GM12878 (cell line): ENCODE measurements around the gene SLC22A23. TPM values are rescaled to one million over a fixed set of nuclear protein-coding genes. Genes with fewer than 3 reads are reported as not detected.

Experiments used
- ATAC-seq: fragments of 200-7000 bp; cut with Tn5 transposase; 3 replicates; pipeline ENCODE4 v1.9.1; 2020; ENCODE audit warnings: mild to moderate bottlenecking, moderate library complexity
- BruUV-seq: library from RNA; stranded (reverse); fragments of 400-500 nt; replicated peaks from 2 replicates; lab custom pipeline; 2021; lab: Mats Ljungman, UMichigan
- CTCF ChIA-PET: fragments of 300-600 bp; sonication (Branson Sonifier 250); formaldehyde crosslinking; extraction: SDS; loops from one replicate; lab custom pipeline; 2021; ENCODE audit warnings: inconsistent platforms; lab: Yijun Ruan, JAX
- POLR2A ChIA-PET: fragments of 350-600 bp; formaldehyde crosslinking; extraction: SDS; loops from one replicate; lab custom pipeline; 2021; ENCODE audit warnings: inconsistent platforms; lab: Charles Lee
- RAD21 ChIA-PET: fragments of 300-600 bp; sonication (Branson Sonifier 250); formaldehyde crosslinking; loops from one replicate; lab custom pipeline; 2023; ENCODE audit warnings: antibody characterized with exemption; ENCODE audit not compliant: unreplicated experiment; lab: Charles Lee
- SMC1A ChIA-PET: fragments of 300-600 bp; sonication (Branson Sonifier 250); formaldehyde crosslinking; loops from one replicate; lab custom pipeline; 2023; ENCODE audit not compliant: unreplicated experiment, uncharacterized antibody; lab: Charles Lee
- DNase-seq: peaks from one replicate; pipeline ENCODE4 v3.0.0-alpha.2; 2011; ENCODE audit warnings: low read depth, low spot score
- FAIRE-seq: peaks from 3 replicates; lab custom pipeline; 2011; peaks lifted over from hg19 to GRCh38; lab: Jason Lieb, UNC
- H2AFZ ChIP-seq: 2 replicates; pipeline ENCODE4 v1.6.0; 2011; ENCODE audit warnings: low read depth, low read length, control low read depth; ENCODE audit not compliant: control insufficient read depth
- H3K27ac ChIP-seq: 2 replicates; pipeline ENCODE4 v1.5.1; 2011; ENCODE audit warnings: control low read depth; ENCODE audit not compliant: control insufficient read depth, insufficient read depth
- H3K27me3 ChIP-seq, 2 experiments: replicated peaks in 1 of 2; 2 replicates each; pipeline versions ENCODE4 v1.6.0 to v1.6.1; 2011; ENCODE audit warnings: low read length in 1 of 2; ENCODE audit not compliant: control insufficient read depth in 2 of 2, insufficient read depth in 2 of 2
- H3K36me3 ChIP-seq, 2 experiments: 2 replicates each; pipeline ENCODE4 v1.5.1; 2011; ENCODE audit warnings: low read length in 1 of 2; ENCODE audit not compliant: control insufficient read depth in 2 of 2, insufficient read depth in 2 of 2
- H3K4me1 ChIP-seq: 2 replicates; pipeline ENCODE4 v1.6.1; 2011; ENCODE audit warnings: mild to moderate bottlenecking, low read length, moderate library complexity, mixed read lengths; ENCODE audit not compliant: control insufficient read depth, insufficient read depth
- H3K4me2 ChIP-seq: 2 replicates; pipeline ENCODE4 v1.6.0; 2011; ENCODE audit warnings: control low read depth; ENCODE audit not compliant: control insufficient read depth, insufficient read depth
- H3K4me3 ChIP-seq: fragments of 200-600 bp; sonication (generic); 2 replicates; pipeline ENCODE4 v1.5.1; 2016
- H3K79me2 ChIP-seq: 2 replicates; pipeline ENCODE4 v1.6.0; 2011; ENCODE audit warnings: low read length; ENCODE audit not compliant: control insufficient read depth, insufficient read depth
- H3K9ac ChIP-seq: 2 replicates; pipeline ENCODE4 v1.8.0; 2011; ENCODE audit warnings: low read length, control low read depth, mixed read lengths; ENCODE audit not compliant: control insufficient read depth, insufficient read depth
- H3K9me3 ChIP-seq: replicated peaks from 3 replicates; pipeline ENCODE4 v1.5.1; 2011; ENCODE audit warnings: mild to moderate bottlenecking, low read length; ENCODE audit not compliant: control insufficient read depth, insufficient read depth
- H4K20me1 ChIP-seq: 2 replicates; pipeline ENCODE4 v1.6.0; 2011; ENCODE audit not compliant: control insufficient read depth, insufficient read depth
- BRCA1 ChIP-seq: IDR thresholded peaks from 2 replicates; pipeline ENCODE4 v1.6.1; 2011; ENCODE audit warnings: low read depth, low read length, improper control_type of control experiment
- CEBPB ChIP-seq, 2 experiments: fragments of 150-350 bp in 1 of 2; IDR thresholded peaks; 2 replicates each; pipeline ENCODE4 v1.6.1; 2012 to 2014; ENCODE audit warnings: low read depth in 2 of 2, low read length in 2 of 2, borderline replicate concordance in 1 of 2, inconsistent platforms in 1 of 2
- FOXM1 ChIP-seq: IDR thresholded peaks from 2 replicates; pipeline ENCODE4 v1.6.1; 2012; ENCODE audit warnings: low read depth, mild to moderate bottlenecking, inconsistent platforms, low read length, moderate library complexity
- IRF4 ChIP-seq: IDR thresholded peaks from 2 replicates; pipeline ENCODE4 v1.6.1; 2011; ENCODE audit warnings: low read depth, low read length
- ZNF217 ChIP-seq: fragments of 450-650 bp; IDR thresholded peaks from 2 replicates; pipeline ENCODE4 v1.6.1; 2017; ENCODE audit warnings: antibody characterized with exemption, mild to moderate bottlenecking
- WGBS: methylation state at CpG from one replicate; pipeline ENCODE4 v1.1.6; 2016; ENCODE audit warnings: low lambda C conversion rate; ENCODE audit not compliant: insufficient replicate concordance, insufficient coverage; ENCODE audit errors: missing lambda C conversion rate; 5-methylcytosine and 5-hydroxymethylcytosine counted together
- in situ Hi-C: fragments of 300-500 bp; cut with MboI; formaldehyde crosslinking; loops from 9 replicates; pipeline ENCODE4 v1.14.3; 2018; ENCODE audit warnings: mixed read lengths
- intact Hi-C: fragments of 100-400 bp; cut with micrococcal nuclease; formaldehyde crosslinking; loops from one replicate; pipeline ENCODE4 v1.14.2; 2022; ENCODE audit not compliant: unreplicated experiment
- polyA plus RNA-seq, 11 experiments: library from polyadenylated mRNA; depleted of rRNA in 4 of 11; unstranded in 6 of 11; stranded (reverse) in 5 of 11; fragments of >200 nt; fragmentation: Nextera tagmentation in 4 of 11; fragmentation: Illumina TruSeq in 1 of 11; extraction: Ambion mirVana in 4 of 11; extraction: Trizol in 1 of 11; gene quantifications; 1 replicate in 1 of 11; 2 replicates in 10 of 11; pipeline versions ENCODE4 v1.2.1 to v1.2.3, GENCODE V29; 2011 to 2016; ENCODE audit warnings: inconsistent platforms in 2 of 11, missing spikeins in 2 of 11, low read depth in 1 of 11
- total RNA-seq, 4 experiments: library from RNA; depleted of rRNA in 3 of 4; stranded (reverse); fragments of >200 nt in 3 of 4; fragmentation: Illumina TruSeq in 1 of 4; extraction: Trizol in 1 of 4; gene quantifications; 2 replicates each; pipeline versions ENCODE4 v1.2.1 to v1.2.3, GENCODE V29; 2013 to 2021

SLC22A23 gene
- total and polyA plus RNA-seq, 10 of the 15 experiments (the other 5 are each of a cell fraction or from before 2014, with no cell fraction given), result 0.20 to 2.4 (median 0.74) TPM

DNA sequence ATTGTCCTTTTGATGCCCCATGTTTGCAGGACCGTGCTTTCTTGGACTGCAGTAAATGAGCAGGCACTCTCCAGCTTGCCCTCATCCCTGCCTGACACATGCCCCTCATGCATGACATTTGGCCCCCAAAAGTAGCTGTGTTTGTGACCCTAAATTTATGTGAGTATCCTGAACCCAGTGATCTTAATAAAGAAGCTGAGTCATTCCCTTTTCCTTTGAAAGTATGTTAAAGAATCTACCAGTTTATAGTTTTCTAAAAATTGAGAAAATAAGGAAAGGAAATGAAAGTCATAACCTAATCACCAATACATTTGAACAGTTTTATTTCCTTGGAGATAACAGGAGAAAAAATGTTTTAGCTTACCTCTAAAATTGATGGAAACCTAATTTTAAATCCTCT, 3.4 kb upstream of the SLC22A23 start:
- H4K20me1 ChIP-seq, result no peaks in the 10 kb centered on the region
- in situ Hi-C loops, result no loop called here
- no peak overlapping the region for H3K27ac ChIP-seq
- H2AFZ ChIP-seq, result no peak overlapping the region
- no peak overlapping the region for H3K4me2 ChIP-seq
- H3K9ac ChIP-seq, result no peak overlapping the region
- ChIA-PET CTCF (interaction anchor here (1.3 to 2.5 kb wide), 7 partner anchors 38 to 209 kb away, joined by 3 to 9 read pairs (median 4); no protein-coding TSS in a partner anchor), POLR2A (interaction anchor here (0.5 to 1.0 kb wide), 2 partner anchors 90 to 562 kb away, joined by 4 to 6 read pairs; no protein-coding TSS in a partner anchor), SMC1A (interaction anchor here (1.3 to 3.0 kb wide), 6 partner anchors 46 to 269 kb away, joined by 4 to 10 read pairs (median 6); no protein-coding TSS in a partner anchor), RAD21 (interaction anchor here (1.4 to 2.3 kb wide), 2 partner anchors 46 to 272 kb away, joined by 5 to 7 read pairs; no protein-coding TSS in a partner anchor)
- no peak for TF ChIP-seq IRF4
- no peak for TF ChIP-seq FOXM1
- no peak for TF ChIP-seq CEBPB (IDR thresholded peaks at IDR 0.05; ENCODE audit: borderline replicate concordance in 1 of 2, low read depth in 2 of 2, low read length in 2 of 2)
- no peak for TF ChIP-seq BRCA1
- no peak for TF ChIP-seq ZNF217
- no peaks in the 10 kb centered on the region for H3K4me1 ChIP-seq
- ATAC-seq (no peak), DNase-seq (no peak), FAIRE-seq (no peak)
- no peak overlapping the region for H3K4me3 ChIP-seq
- H3K79me2 ChIP-seq, result no peaks in the 10 kb centered on the region
- H3K9me3 ChIP-seq, result no peaks in the 10 kb centered on the region
- BruUV-seq, result no TSS peak
- no peaks in the 10 kb centered on the region for H3K36me3 ChIP-seq
- WGBS, result 52% methylated on average over 1 of the region's 1 CpG
- peaks cover 7 to 10% of the 10 kb centered on the region in 2 experiments; a peak in 3 of 4 replicates for H3K27me3 ChIP-seq
- intact Hi-C loops, result no loop called here
